Esophagus muscularis mucosa (tissue), 4 donors: ENCODE data around the gene ETV3. TPM values are rescaled to one million over a fixed set of nuclear protein-coding genes. Genes with fewer than 3 reads are reported as not detected.

Experiments
- DNase-seq: peaks from one replicate; pipeline ENCODE4 v3.0.0-alpha.2; 2017; ENCODE audit errors: extremely low spot score
- H3K27ac ChIP-seq, 4 donors: fragments of 200-600 bp; sonication (generic); replicated peaks in 1 of 4; 1 replicate in 3 of 4; 2 replicates in 1 of 4; pipeline ENCODE4 v1.5.1; 2016 to 2019; ENCODE audit warnings: mild to moderate bottlenecking in 1 of 4
- H3K27me3 ChIP-seq, 4 donors: fragments of 200-600 bp; sonication (generic); one replicate each; pipeline versions ENCODE4 v1.5.1 to v1.6.0; 2016 to 2019
- H3K36me3 ChIP-seq, 4 donors: fragments of 200-600 bp; sonication (generic); one replicate each; pipeline ENCODE4 v1.5.1; 2016 to 2019
- H3K4me1 ChIP-seq, 4 donors: fragments of 200-600 bp; sonication (generic); one replicate each; pipeline ENCODE4 v1.5.1; 2016 to 2019
- H3K4me3 ChIP-seq, 4 donors: fragments of 200-600 bp; sonication (generic); 1 replicate in 2 of 4; 2 replicates in 2 of 4; pipeline ENCODE4 v1.5.1; 2016 to 2019; ENCODE audit warnings: mild to moderate bottlenecking in 4 of 4, moderate library complexity in 1 of 4
- H3K9me3 ChIP-seq, 4 donors: fragments of 200-600 bp; sonication (generic); 1 replicate in 3 of 4; 2 replicates in 1 of 4; pipeline ENCODE4 v1.5.1; 2016 to 2019
- CTCF ChIP-seq, 3 experiments: fragments of 200-600 bp in 2 of 3; fragments of 450-650 bp in 1 of 3; sonication (generic) in 2 of 3; IDR thresholded peaks; one replicate each; pipeline ENCODE4 v1.5.1; 2017 to 2019; ENCODE audit warnings: antibody characterized with exemption in 3 of 3, mild to moderate bottlenecking in 2 of 3, moderate library complexity in 1 of 3
- EP300 ChIP-seq: sonication (generic); formaldehyde crosslinking; IDR thresholded peaks from one replicate; pipeline ENCODE4 v1.6.1; 2017; ENCODE audit warnings: antibody characterized with exemption
- POLR2A ChIP-seq: fragments of 450-650 bp; IDR thresholded peaks from one replicate; pipeline ENCODE4 v1.6.1; 2017; ENCODE audit warnings: antibody characterized with exemption, moderate library complexity, mild to moderate bottlenecking, low read depth
- POLR2AphosphoS5 ChIP-seq, 2 donors: sonication (generic); formaldehyde crosslinking; IDR thresholded peaks; one replicate each; pipeline ENCODE4 v1.6.1; 2017; ENCODE audit warnings: antibody characterized with exemption in 2 of 2
- WGBS: methylation state at CpG from one replicate; pipeline ENCODE4 v1.1.5; 2018; 5-methylcytosine and 5-hydroxymethylcytosine counted together
- intact Hi-C: fragments of 100-400 bp; cut with DNase I; formaldehyde crosslinking; loops from one replicate; pipeline ENCODE4 v1.15.1; 2023
- total RNA-seq, 4 donors: library from RNA; depleted of rRNA; stranded (reverse); fragments of >200 nt; gene quantifications; one replicate each; pipeline versions ENCODE4 v1.1.0 to v1.2.1, GENCODE V29; 2016

The ETV3 gene
- total RNA-seq, 4 donors from 2014 or later: 16.6 to 20.0 (median 19.2) TPM

GRCh38 chr1:157142765-157143423 lies 4.7 kb upstream of the ETV3 start:
- no peak for DNase-seq
- H3K4me3 ChIP-seq: no peak overlapping the region
- H3K4me1 ChIP-seq: peaks cover 0 to 11% (median 8%) of the 10 kb centered on the region in 4 donors
- H3K27ac ChIP-seq: no peak overlapping the region
- H3K9me3 ChIP-seq: no peaks in the 10 kb centered on the region
- intact Hi-C loops: no loop called here
- TF ChIP-seq POLR2A: no peak
- TF ChIP-seq POLR2AphosphoS5 (IDR thresholded peaks at IDR 0.05): no peak
- no peaks in the 10 kb centered on the region for H3K27me3 ChIP-seq
- 88% methylated on average over 3 of the region's 3 CpGs for WGBS
- no peaks in the 10 kb centered on the region for H3K36me3 ChIP-seq

- WGBS: 52% methylated on average over 2 of the region's 2 CpGs
- TF ChIP-seq POLR2A (no peak), POLR2AphosphoS5 (IDR thresholded peaks at IDR 0.05) (no peak), CTCF (IDR thresholded peaks at IDR 0.05) (no peak), EP300 (no peak)
- Histone ChIP-seq H3K27ac (no peak overlapping the region), H3K27me3 (no peaks in the 10 kb centered on the region), H3K9me3 (no peaks in the 10 kb centered on the region), H3K4me1 (peaks cover 2 to 17% (median 12%) of the 10 kb centered on the region in 4 donors), H3K36me3 (no peaks in the 10 kb centered on the region), H3K4me3 (no peak overlapping the region)
- no peak for DNase-seq
- intact Hi-C loops: no loop called here
Measured at GRCh38 chr1:157142201-157142600, 4.0 kb upstream of the ETV3 start.

GRCh38 chr1:157141212-157141855 lies 3.1 kb upstream of the ETV3 start:
- H3K9me3 ChIP-seq: no peaks in the 10 kb centered on the region
- no peaks in the 10 kb centered on the region for H3K27me3 ChIP-seq
- no peak overlapping the region for H3K4me3 ChIP-seq
- TF ChIP-seq POLR2AphosphoS5 (IDR thresholded peaks at IDR 0.05) (no peak), POLR2A (no peak), EP300 (no peak), CTCF (IDR thresholded peaks at IDR 0.05) (no peak)
- no peak overlapping the region for H3K27ac ChIP-seq
- peaks cover 11 to 25% (median 21%) of the 10 kb centered on the region in 4 donors for H3K4me1 ChIP-seq
- WGBS: 80% methylated on average over 4 of the region's 4 CpGs
- no peak for DNase-seq
- no peaks in the 10 kb centered on the region for H3K36me3 ChIP-seq
- intact Hi-C loops: no loop called here

DNA sequence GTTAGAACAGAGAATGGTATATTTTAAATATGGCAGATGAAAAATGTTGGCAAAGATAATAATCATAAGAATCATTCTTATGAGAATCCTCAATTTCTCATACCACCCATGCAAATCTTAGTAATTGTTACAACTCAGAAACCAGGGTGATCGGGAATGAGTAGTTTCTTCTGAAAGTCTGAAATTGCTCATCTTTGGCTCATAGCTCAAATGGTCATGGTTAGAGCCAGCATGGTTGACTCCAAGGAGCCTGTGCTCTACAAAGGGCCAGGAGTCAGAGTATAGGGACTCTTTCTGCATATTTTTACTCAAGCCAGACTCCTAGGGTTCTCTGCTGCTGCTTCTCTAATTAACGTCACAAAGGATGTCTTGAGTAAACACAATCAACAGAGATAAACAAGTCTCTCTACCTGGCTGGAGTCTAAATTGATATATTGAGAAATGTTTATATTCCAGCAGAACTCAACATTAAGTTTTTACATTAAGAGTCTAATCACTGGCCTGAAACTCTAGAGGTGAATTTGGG lies 1.9 kb upstream of the ETV3 start:
- peaks cover under 1 to 12% (median 10%) of the 10 kb centered on the region in 4 donors for H3K36me3 ChIP-seq
- H3K9me3 ChIP-seq: no peaks in the 10 kb centered on the region
- intact Hi-C loops: no loop called here
- TF ChIP-seq POLR2AphosphoS5 (IDR thresholded peaks at IDR 0.05): no peak
- no peak for TF ChIP-seq POLR2A
- TF ChIP-seq EP300: no peak
- no peak for TF ChIP-seq CTCF (IDR thresholded peaks at IDR 0.05)
- peaks cover 16 to 34% (median 29%) of the 10 kb centered on the region in 4 donors for H3K4me1 ChIP-seq
- 86% methylated on average over 2 of the region's 2 CpGs for WGBS
- H3K27me3 ChIP-seq: no peaks in the 10 kb centered on the region
- H3K4me3 ChIP-seq: no peak overlapping the region
- DNase-seq: no peak
- no peak overlapping the region for H3K27ac ChIP-seq

- intact Hi-C loops: no loop called here
- Histone ChIP-seq H3K4me1 (peaks cover 16 to 39% (median 29%) of the 10 kb centered on the region in 4 donors), H3K27me3 (no peaks in the 10 kb centered on the region), H3K27ac (peak overlapping the region; percentile 96 to 98 (median 97)), H3K36me3 (peaks cover 10 to 21% (median 20%) of the 10 kb centered on the region in 4 donors), H3K9me3 (no peaks in the 10 kb centered on the region), H3K4me3 (peak overlapping the region; percentile 74 to 97 (median 89))
- 24% methylated on average over 9 of the region's 9 CpGs for WGBS
- DNase-seq: no peak
- TF ChIP-seq EP300 (no peak), POLR2A (no peak), CTCF (IDR thresholded peaks at IDR 0.05) (no peak), POLR2AphosphoS5 (IDR thresholded peaks at IDR 0.05) (no peak)
Measured at GRCh38 chr1:157139052-157139715, 989 bp upstream of the ETV3 start.
